GM12878 (cell line): ENCODE results near the gene SORL1. TPM values are rescaled to one million over a fixed set of nuclear protein-coding genes. Genes with fewer than 3 reads are reported as not detected.

ENCODE experiments used
- BCL11A ChIP-seq: IDR thresholded peaks from 2 replicates; pipeline ENCODE4 v1.6.1; 2011; ENCODE audit warnings: low read depth, low read length
- CBFB ChIP-seq: IDR thresholded peaks from 2 replicates; pipeline ENCODE4 v1.6.1; 2016; ENCODE audit warnings: antibody characterized with exemption, low read depth
- CBX5 ChIP-seq: sonication (generic); IDR thresholded peaks from 2 replicates; pipeline ENCODE4 v1.6.1; 2016; ENCODE audit warnings: low read depth, moderate library complexity, mild to moderate bottlenecking, inconsistent platforms
- CHD2 ChIP-seq: IDR thresholded peaks from 2 replicates; pipeline ENCODE4 v1.6.1; 2011; ENCODE audit warnings: low read depth, low read length, improper control_type of control experiment, borderline replicate concordance
- E2F8 ChIP-seq: fragments of 450-650 bp; IDR thresholded peaks from 2 replicates; pipeline ENCODE4 v1.6.1; 2018; ENCODE audit warnings: mild to moderate bottlenecking, low read depth, moderate library complexity; ENCODE audit not compliant: partially characterized antibody
- EZH2 ChIP-seq: IDR thresholded peaks from 2 replicates; pipeline ENCODE4 v1.6.1; 2012; ENCODE audit warnings: low read depth, mild to moderate bottlenecking, control low read depth, inconsistent platforms, low read length, borderline replicate concordance; ENCODE audit not compliant: control insufficient read depth
- HDAC6 ChIP-seq: fragments of 200-600 bp; sonication (generic); IDR thresholded peaks from one replicate; pipeline ENCODE4 v1.8.0; 2017; ENCODE audit warnings: antibody characterized with exemption; ENCODE audit not compliant: unreplicated experiment
- KDM1A ChIP-seq: fragments of 200-600 bp; sonication (generic); IDR thresholded peaks from 2 replicates; pipeline ENCODE4 v1.6.1; 2016; ENCODE audit warnings: borderline replicate concordance
- NKRF ChIP-seq: fragments of 450-650 bp; conservative IDR thresholded peaks from 2 replicates; pipeline ENCODE4 v1.6.1; 2017; ENCODE audit warnings: mild to moderate bottlenecking, moderate library complexity
- NR2C1 ChIP-seq: fragments of 450-650 bp; IDR thresholded peaks from 2 replicates; pipeline ENCODE4 v1.6.1; 2017; ENCODE audit warnings: antibody characterized with exemption, mild to moderate bottlenecking, moderate library complexity
- SP1 ChIP-seq: IDR thresholded peaks from one replicate; pipeline ENCODE4 v1.6.1; 2011; ENCODE audit warnings: low read depth, low read length
- STAT1 ChIP-seq: fragments of 450-650 bp; conservative IDR thresholded peaks from 2 replicates; pipeline ENCODE4 v1.6.1; 2014; ENCODE audit warnings: antibody characterized with exemption, mild to moderate bottlenecking
- ZNF207 ChIP-seq: fragments of 450-650 bp; IDR thresholded peaks from 2 replicates; pipeline ENCODE4 v1.6.1; 2014; ENCODE audit warnings: antibody characterized with exemption, mild to moderate bottlenecking, borderline replicate concordance
- polyA plus RNA-seq, 11 experiments: library from polyadenylated mRNA; depleted of rRNA in 4 of 11; unstranded in 6 of 11; stranded (reverse) in 5 of 11; fragments of >200 nt; fragmentation: Nextera tagmentation in 4 of 11; fragmentation: Illumina TruSeq in 1 of 11; extraction: Ambion mirVana in 4 of 11; extraction: Trizol in 1 of 11; gene quantifications; 1 replicate in 1 of 11; 2 replicates in 10 of 11; pipeline versions ENCODE4 v1.2.1 to v1.2.3, GENCODE V29; 2011 to 2016; ENCODE audit warnings: inconsistent platforms in 2 of 11, missing spikeins in 2 of 11, low read depth in 1 of 11
- total RNA-seq, 4 experiments: library from RNA; depleted of rRNA in 3 of 4; stranded (reverse); fragments of >200 nt in 3 of 4; fragmentation: Illumina TruSeq in 1 of 4; extraction: Trizol in 1 of 4; gene quantifications; 2 replicates each; pipeline versions ENCODE4 v1.2.1 to v1.2.3, GENCODE V29; 2013 to 2021
- TF ChIP-seq, protein P1 (sequence below): IDR thresholded peaks from 2 replicates; pipeline ENCODE4 v1.6.1; 2011; ENCODE audit warnings: borderline replicate concordance, low read depth, mild to moderate bottlenecking, moderate library complexity, low read length; ENCODE audit not compliant: insufficient read depth, poor library complexity, severe bottlenecking
- TF ChIP-seq, protein P2 (sequence below): fragments of 450-650 bp; IDR thresholded peaks from 2 replicates; pipeline ENCODE4 v1.6.1; 2016; ENCODE audit warnings: mild to moderate bottlenecking, moderate library complexity, borderline replicate concordance
- TF ChIP-seq, protein P3 (sequence below): fragments of 450-650 bp; IDR thresholded peaks from 2 replicates; pipeline ENCODE4 v1.6.1; 2018; ENCODE audit warnings: borderline replicate concordance, mild to moderate bottlenecking; ENCODE audit not compliant: partially characterized antibody

SORL1 gene
- total and polyA plus RNA-seq, 10 of the 15 experiments (the other 5 are each of a cell fraction or from before 2014, with no cell fraction given), result 20.2 to 107 (median 59.9) TPM

DNA sequence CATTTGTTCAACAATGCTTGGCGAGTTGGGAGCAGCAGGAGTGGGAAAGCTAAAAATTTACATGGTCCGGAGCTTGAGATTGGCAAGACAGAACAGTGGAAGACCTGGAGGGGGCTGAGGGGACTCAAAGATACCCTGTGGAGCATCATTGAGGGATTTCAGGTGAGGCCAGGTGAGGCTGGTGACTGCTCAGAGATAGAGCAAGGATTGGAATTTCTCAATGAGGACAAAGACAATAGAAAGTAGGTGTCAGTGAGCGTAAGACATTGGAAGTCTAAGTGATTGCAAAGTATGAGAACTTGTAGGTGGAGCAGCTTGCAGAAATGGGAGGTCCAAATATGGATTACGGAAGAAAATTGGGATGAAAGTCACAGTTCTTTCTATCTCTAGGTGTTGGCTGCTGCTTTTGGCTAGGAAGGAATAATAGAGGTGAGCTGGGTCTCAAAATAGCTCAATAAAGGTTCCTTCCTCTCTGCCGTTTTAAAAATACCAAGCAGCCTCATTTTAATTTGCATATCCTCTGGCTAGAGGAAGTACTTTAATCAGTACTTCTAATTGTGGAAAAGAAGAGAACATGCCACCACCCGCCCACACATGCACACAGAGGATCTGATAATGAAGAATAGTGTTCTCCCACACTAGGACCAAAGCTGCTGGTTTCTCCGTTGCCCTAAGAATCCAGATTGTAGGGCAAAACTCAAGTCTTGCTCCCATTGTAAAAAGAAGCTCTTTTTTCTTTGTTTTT is 42.4 kb downstream of the SORL1 start (continued):
- TF ChIP-seq, protein P1, sequence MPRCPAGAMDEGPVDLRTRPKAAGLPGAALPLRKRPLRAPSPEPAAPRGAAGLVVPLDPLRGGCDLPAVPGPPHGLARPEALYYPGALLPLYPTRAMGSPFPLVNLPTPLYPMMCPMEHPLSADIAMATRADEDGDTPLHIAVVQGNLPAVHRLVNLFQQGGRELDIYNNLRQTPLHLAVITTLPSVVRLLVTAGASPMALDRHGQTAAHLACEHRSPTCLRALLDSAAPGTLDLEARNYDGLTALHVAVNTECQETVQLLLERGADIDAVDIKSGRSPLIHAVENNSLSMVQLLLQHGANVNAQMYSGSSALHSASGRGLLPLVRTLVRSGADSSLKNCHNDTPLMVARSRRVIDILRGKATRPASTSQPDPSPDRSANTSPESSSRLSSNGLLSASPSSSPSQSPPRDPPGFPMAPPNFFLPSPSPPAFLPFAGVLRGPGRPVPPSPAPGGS, result no peak
- TF ChIP-seq, protein P2, sequence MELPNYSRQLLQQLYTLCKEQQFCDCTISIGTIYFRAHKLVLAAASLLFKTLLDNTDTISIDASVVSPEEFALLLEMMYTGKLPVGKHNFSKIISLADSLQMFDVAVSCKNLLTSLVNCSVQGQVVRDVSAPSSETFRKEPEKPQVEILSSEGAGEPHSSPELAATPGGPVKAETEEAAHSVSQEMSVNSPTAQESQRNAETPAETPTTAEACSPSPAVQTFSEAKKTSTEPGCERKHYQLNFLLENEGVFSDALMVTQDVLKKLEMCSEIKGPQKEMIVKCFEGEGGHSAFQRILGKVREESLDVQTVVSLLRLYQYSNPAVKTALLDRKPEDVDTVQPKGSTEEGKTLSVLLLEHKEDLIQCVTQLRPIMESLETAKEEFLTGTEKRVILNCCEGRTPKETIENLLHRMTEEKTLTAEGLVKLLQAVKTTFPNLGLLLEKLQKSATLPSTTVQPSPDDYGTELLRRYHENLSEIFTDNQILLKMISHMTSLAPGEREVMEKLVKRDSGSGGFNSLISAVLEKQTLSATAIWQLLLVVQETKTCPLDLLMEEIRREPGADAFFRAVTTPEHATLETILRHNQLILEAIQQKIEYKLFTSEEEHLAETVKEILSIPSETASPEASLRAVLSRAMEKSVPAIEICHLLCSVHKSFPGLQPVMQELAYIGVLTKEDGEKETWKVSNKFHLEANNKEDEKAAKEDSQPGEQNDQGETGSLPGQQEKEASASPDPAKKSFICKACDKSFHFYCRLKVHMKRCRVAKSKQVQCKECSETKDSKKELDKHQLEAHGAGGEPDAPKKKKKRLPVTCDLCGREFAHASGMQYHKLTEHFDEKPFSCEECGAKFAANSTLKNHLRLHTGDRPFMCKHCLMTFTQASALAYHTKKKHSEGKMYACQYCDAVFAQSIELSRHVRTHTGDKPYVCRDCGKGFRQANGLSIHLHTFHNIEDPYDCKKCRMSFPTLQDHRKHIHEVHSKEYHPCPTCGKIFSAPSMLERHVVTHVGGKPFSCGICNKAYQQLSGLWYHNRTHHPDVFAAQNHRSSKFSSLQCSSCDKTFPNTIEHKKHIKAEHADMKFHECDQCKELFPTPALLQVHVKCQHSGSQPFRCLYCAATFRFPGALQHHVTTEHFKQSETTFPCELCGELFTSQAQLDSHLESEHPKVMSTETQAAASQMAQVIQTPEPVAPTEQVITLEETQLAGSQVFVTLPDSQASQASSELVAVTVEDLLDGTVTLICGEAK, result no peak
- TF ChIP-seq SP1 (no peak), ZNF207 (no peak), CHD2 (no peak), E2F8 (no peak), STAT1 (no peak), NKRF (no peak), KDM1A (no peak), CBX5 (no peak), HDAC6 (no peak), BCL11A (0 out of 2 replicates have a peak, but pooled peaks have one; percentile 23), EZH2 (no peak), NR2C1 (no peak), CBFB (no peak)
- TF ChIP-seq, protein P3, sequence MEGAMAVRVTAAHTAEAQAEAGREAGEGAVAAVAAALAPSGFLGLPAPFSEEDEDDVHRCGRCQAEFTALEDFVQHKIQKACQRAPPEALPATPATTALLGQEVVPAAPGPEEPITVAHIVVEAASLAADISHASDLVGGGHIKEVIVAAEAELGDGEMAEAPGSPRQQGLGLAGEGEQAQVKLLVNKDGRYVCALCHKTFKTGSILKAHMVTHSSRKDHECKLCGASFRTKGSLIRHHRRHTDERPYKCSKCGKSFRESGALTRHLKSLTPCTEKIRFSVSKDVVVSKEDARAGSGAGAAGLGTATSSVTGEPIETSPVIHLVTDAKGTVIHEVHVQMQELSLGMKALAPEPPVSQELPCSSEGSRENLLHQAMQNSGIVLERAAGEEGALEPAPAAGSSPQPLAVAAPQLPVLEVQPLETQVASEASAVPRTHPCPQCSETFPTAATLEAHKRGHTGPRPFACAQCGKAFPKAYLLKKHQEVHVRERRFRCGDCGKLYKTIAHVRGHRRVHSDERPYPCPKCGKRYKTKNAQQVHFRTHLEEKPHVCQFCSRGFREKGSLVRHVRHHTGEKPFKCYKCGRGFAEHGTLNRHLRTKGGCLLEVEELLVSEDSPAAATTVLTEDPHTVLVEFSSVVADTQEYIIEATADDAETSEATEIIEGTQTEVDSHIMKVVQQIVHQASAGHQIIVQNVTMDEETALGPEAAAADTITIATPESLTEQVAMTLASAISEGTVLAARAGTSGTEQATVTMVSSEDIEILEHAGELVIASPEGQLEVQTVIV, result no peak
